HCT116 (cell line): Measurements from ENCODE around the gene DOCK1.

Experiments
- ATF3 ChIP-seq: IDR thresholded peaks from 2 replicates; pipeline ENCODE4 v1.6.1; 2012
- CTCF ChIP-seq, 3 experiments: fragments of 200-600 bp in 1 of 3; sonication (generic) in 1 of 3; IDR thresholded peaks in 2 of 3; conservative IDR thresholded peaks in 1 of 3; 2 replicates each; pipeline ENCODE4 v1.5.1; 2012 to 2017; ENCODE audit warnings: low read depth in 2 of 3, low read length in 2 of 3, antibody characterized with exemption in 1 of 3, borderline replicate concordance in 1 of 3, control low read depth in 1 of 3, mild to moderate bottlenecking in 1 of 3, mixed read lengths in 1 of 3, mixed run types in 1 of 3, moderate library complexity in 1 of 3; ENCODE audit not compliant: insufficient read depth in 1 of 3
- EZH2 ChIP-seq: fragments of 200-600 bp; sonication (generic); IDR thresholded peaks from 2 replicates; pipeline ENCODE4 v1.6.1; 2017; ENCODE audit warnings: antibody characterized with exemption, mixed run types
- EZH2phosphoT487 ChIP-seq: fragments of 200-600 bp; IDR thresholded peaks from 2 replicates; pipeline ENCODE4 v1.6.1; 2018; ENCODE audit warnings: antibody characterized with exemption, borderline replicate concordance
- POLR2A ChIP-seq: IDR thresholded peaks from 2 replicates; pipeline ENCODE4 v1.7.0; 2011; ENCODE audit warnings: borderline replicate concordance; ENCODE audit not compliant: insufficient read depth, insufficient read length; ENCODE audit errors: extremely low read depth
- POLR2AphosphoS5 ChIP-seq: IDR thresholded peaks from 2 replicates; pipeline ENCODE4 v1.6.1; 2011; ENCODE audit warnings: mild to moderate bottlenecking, low read depth, low read length, moderate library complexity
- RAD21 ChIP-seq: IDR thresholded peaks from 2 replicates; pipeline ENCODE4 v1.6.1; 2012; ENCODE audit warnings: low read depth, mild to moderate bottlenecking
- SP1 ChIP-seq: IDR thresholded peaks from 2 replicates; pipeline ENCODE4 v1.6.1; 2012; ENCODE audit warnings: low read depth
- ZBTB33 ChIP-seq: IDR thresholded peaks from 2 replicates; pipeline ENCODE4 v1.6.1; 2011; ENCODE audit warnings: mild to moderate bottlenecking, low read length, moderate library complexity; ENCODE audit not compliant: insufficient replicate concordance; ENCODE audit errors: extremely low read depth
- TF ChIP-seq, protein P1 (sequence below): IDR thresholded peaks from 2 replicates; pipeline ENCODE4 v1.6.1; 2012; ENCODE audit warnings: low read depth
- TF ChIP-seq, protein P2 (sequence below): IDR thresholded peaks from 2 replicates; pipeline ENCODE4 v1.6.1; 2012

DNA sequence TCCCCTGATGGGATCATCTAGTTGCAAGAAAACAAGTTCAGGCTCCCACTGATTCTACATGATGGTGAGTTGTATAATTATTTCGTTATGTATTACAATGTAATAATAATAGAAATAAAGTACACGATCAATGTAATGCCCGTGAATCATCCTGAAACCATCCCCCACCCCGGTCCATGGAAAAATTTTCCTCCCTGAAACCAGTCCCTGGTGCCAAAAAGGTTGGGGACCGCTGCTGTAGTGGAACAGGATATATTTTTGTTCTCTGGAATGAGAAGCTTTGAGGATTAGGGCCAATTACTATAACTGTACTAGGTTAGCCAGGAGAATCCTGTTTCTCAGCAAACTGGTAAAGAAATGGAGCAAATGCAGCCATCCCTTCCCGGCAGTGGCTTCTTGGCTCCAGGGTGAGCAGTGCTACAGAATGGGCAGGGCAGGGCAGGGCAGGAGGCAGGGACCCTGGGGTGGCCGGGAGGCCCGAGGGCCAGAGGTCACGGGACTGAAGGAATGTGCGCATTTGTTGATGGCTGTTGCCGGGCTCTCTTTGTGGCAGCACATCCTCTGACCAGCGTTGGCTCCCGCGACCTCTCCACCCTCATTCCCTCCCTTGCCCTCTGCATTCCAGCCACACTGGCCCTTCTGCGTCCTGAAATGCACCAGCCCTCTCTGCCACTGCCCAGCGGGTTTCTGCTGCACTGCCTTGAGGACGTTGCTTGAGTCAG is 481.5 kb downstream of the DOCK1 start:
- TF ChIP-seq CTCF (IDR thresholded peaks at IDR 0.05 in 2 of 3, conservative IDR thresholded peaks at IDR 0.05 in 1 of 3; ENCODE audit: borderline replicate concordance in 1 of 3, insufficient read depth in 1 of 3, low read depth in 2 of 3, low read length in 2 of 3) (no peak), POLR2AphosphoS5 (no peak), POLR2A (no peak), EZH2 (no peak), SP1 (no peak), EZH2phosphoT487 (no peak), ATF3 (no peak), RAD21 (no peak), ZBTB33 (no peak)
- TF ChIP-seq, protein P1, sequence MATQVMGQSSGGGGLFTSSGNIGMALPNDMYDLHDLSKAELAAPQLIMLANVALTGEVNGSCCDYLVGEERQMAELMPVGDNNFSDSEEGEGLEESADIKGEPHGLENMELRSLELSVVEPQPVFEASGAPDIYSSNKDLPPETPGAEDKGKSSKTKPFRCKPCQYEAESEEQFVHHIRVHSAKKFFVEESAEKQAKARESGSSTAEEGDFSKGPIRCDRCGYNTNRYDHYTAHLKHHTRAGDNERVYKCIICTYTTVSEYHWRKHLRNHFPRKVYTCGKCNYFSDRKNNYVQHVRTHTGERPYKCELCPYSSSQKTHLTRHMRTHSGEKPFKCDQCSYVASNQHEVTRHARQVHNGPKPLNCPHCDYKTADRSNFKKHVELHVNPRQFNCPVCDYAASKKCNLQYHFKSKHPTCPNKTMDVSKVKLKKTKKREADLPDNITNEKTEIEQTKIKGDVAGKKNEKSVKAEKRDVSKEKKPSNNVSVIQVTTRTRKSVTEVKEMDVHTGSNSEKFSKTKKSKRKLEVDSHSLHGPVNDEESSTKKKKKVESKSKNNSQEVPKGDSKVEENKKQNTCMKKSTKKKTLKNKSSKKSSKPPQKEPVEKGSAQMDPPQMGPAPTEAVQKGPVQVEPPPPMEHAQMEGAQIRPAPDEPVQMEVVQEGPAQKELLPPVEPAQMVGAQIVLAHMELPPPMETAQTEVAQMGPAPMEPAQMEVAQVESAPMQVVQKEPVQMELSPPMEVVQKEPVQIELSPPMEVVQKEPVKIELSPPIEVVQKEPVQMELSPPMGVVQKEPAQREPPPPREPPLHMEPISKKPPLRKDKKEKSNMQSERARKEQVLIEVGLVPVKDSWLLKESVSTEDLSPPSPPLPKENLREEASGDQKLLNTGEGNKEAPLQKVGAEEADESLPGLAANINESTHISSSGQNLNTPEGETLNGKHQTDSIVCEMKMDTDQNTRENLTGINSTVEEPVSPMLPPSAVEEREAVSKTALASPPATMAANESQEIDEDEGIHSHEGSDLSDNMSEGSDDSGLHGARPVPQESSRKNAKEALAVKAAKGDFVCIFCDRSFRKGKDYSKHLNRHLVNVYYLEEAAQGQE, result no peak
- TF ChIP-seq, protein P2, sequence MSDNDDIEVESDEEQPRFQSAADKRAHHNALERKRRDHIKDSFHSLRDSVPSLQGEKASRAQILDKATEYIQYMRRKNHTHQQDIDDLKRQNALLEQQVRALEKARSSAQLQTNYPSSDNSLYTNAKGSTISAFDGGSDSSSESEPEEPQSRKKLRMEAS, result no peak
